ENCODE measurements around the gene PRSS36. TPM values are rescaled to one million over a fixed set of nuclear protein-coding genes. Genes with fewer than 3 reads are reported as not detected.

PRSS36 gene
- total and polyA plus RNA-seq, 9 of the 15 experiments (the other 6 are each of a cell fraction or from before 2014, with no cell fraction given) = 0.09 to 1.2 (median 0.54) TPM; not detected in 2

DNA sequence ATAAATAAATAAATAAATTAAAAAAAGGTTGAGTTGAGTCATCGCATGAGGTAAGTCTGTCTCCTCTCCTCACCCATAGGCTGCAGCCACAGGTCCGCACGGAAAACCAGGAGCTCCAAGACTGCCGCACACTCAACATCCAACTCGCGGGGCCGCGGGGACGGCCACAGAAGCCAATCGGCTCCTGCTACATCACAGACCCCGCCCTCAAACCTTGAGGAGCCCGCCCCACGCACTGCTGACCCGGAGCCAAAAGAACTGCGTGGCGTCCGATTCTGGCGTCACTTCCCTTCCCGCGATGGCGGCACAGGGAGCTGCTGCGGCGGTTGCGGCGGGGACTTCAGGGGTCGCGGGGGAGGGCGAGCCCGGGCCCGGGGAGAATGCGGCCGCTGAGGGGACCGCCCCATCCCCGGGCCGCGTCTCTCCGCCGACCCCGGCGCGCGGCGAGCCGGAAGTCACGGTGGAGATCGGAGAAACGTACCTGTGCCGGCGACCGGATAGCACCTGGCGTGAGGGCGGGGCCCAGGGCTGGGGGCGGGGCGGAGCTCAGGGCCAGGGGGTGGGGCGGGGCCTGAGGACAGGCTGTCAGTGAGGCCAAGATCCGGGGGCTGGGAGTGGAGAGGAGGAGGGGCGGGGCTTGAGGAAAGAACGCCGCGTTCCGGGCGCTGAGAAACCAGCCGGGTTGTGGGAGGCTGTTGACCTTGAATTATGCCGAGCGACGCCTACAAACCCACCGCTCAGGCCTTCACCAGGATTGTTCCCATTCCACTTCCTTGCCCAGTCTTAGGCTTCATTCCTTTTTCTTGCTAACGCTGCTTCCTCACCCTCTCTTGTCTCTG lies 32.3 kb downstream of the PRSS36 start, which contains the start of gene KAT8 (continued):
- TF ChIP-seq, protein P1, sequence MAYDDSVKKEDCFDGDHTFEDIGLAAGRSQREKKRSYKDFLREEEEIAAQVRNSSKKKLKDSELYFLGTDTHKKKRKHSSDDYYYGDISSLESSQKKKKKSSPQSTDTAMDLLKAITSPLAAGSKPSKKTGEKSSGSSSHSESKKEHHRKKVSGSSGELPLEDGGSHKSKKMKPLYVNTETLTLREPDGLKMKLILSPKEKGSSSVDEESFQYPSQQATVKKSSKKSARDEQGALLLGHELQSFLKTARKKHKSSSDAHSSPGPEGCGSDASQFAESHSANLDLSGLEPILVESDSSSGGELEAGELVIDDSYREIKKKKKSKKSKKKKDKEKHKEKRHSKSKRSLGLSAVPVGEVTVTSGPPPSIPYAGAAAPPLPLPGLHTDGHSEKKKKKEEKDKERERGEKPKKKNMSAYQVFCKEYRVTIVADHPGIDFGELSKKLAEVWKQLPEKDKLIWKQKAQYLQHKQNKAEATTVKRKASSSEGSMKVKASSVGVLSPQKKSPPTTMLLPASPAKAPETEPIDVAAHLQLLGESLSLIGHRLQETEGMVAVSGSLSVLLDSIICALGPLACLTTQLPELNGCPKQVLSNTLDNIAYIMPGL (CRISPR knock-in tag; IDR thresholded peaks at IDR 0.05) = no peak
- TF ChIP-seq CHD1 (IDR thresholded peaks at IDR 0.05; ENCODE audit: low read length) (no peak), GTF2F1 (IDR thresholded peaks at IDR 0.05; ENCODE audit: low read depth, low read length) (peak; percentile 67; the same call in 1 of the 2 replicates), ZFX (CRISPR knock-in tag; IDR thresholded peaks at IDR 0.05) (peak; percentile 65), NFYB (IDR thresholded peaks at IDR 0.05; ENCODE audit: extremely low read depth, insufficient read length) (peak; percentile 17), ILK (tag; IDR thresholded peaks at IDR 0.05; ENCODE audit: borderline replicate concordance, low read depth) (no peak), HSF4 (CRISPR knock-in tag; IDR thresholded peaks at IDR 0.05; ENCODE audit: borderline replicate concordance) (no peak), HMGN3 (IDR thresholded peaks at IDR 0.05; ENCODE audit: borderline replicate concordance, extremely low read depth, insufficient read length, low read depth, low read length) (peak; percentile 76), THRAP3 (IDR thresholded peaks at IDR 0.05; ENCODE audit: borderline replicate concordance) (no peak), HNRNPLL (IDR thresholded peaks at IDR 0.05; ENCODE audit: low read depth, low read length, poor library complexity, severe bottlenecking) (peak; percentile 30)
- TF ChIP-seq, protein P2, sequence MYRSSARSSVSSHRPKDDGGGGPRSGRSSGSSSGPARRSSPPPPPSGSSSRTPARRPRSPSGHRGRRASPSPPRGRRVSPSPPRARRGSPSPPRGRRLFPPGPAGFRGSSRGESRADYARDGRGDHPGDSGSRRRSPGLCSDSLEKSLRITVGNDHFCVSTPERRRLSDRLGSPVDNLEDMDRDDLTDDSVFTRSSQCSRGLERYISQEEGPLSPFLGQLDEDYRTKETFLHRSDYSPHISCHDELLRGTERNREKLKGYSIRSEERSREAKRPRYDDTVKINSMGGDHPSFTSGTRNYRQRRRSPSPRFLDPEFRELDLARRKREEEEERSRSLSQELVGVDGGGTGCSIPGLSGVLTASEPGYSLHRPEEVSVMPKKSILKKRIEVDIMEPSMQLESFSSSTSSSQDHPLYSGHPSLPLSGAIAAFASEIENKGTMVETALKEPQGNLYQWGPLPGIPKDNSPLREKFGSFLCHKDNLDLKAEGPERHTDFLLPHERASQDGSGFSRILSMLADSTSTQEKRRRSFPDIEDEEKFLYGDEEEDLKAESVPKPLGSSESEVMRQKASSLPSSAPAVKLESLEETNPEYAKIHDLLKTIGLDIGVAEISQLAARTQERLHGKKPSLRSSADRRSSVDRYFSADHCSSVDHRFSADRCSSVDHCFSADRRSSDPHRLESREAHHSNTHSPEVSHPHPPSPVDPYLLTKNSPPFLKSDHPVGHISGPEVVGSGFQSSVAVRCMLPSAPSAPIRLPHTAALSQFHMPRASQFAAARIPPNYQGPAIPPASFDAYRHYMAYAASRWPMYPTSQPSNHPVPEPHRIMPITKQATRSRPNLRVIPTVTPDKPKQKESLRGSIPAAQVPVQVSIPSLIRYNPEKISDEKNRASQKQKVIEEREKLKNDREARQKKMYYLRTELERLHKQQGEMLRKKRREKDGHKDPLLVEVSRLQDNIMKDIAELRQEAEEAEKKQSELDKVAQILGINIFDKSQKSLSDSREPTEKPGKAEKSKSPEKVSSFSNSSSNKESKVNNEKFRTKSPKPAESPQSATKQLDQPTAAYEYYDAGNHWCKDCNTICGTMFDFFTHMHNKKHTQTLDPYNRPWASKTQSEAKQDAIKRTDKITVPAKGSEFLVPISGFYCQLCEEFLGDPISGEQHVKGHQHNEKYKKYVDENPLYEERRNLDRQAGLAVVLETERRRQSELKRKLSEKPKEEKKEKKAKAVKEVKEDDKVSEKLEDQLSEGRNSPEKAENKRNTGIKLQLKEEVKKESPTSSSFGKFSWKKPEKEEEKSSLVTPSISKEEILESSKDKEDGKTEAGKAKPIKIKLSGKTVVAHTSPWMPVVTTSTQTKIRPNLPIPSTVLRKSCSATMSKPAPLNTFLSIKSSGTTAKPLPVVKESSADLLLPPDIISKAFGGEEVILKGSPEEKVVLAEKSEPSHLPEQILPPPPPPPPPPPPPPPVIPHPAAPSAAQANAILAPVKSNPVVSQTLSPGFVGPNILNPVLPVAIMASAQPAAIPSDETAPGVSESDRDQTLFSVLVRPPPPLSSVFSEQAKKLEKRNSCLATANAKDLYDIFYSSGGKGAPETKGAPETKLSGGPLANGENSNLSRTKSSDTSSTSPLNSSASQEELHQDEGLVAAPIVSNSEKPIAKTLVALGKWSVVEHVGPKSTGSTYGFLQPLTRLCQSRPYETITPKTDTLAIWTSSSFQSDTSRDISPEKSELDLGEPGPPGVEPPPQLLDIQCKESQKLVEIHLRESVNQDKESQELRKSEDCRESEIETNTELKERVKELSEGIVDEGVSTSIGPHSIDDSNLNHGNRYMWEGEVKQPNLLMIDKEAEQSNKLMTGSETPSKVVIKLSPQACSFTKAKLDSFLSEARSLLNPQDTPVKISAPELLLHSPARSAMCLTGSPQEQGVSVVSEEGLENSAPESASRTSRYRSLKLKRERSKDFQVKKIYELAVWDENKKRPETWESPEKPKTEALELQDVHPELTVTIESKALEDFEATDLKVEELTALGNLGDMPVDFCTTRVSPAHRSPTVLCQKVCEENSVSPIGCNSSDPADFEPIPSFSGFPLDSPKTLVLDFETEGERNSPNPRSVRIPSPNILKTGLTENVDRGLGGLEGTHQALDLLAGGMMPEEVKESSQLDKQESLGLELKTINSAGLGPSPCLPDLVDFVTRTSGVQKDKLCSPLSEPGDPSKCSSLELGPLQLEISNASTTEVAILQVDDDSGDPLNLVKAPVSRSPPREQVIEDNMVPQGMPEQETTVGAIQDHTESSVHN (IDR thresholded peaks at IDR 0.05; ENCODE audit: borderline replicate concordance in 1 of 2, low read depth in 1 of 2) = no peak
- TF ChIP-seq, protein P3, sequence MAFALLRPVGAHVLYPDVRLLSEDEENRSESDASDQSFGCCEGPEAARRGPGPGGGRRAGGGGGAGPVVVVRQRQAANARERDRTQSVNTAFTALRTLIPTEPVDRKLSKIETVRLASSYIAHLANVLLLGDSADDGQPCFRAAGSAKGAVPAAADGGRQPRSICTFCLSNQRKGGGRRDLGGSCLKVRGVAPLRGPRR (CRISPR knock-in tag; IDR thresholded peaks at IDR 0.05) = no peak

All from K562 (cell line).